DND-41 (cell line): ENCODE results near the gene MTG1.

ENCODE experiments used
- ATAC-seq: fragments of 200-7000 bp; cut with Tn5 transposase; 3 replicates; pipeline ENCODE4 v1.9.1; 2021; ENCODE audit warnings: low read depth; ENCODE audit not compliant: insufficient read depth
- DNase-seq: peaks from one replicate; pipeline ENCODE4 v3.0.0-alpha.2; 2020
- H2AFZ ChIP-seq: 2 replicates; pipeline ENCODE4 v1.6.0; 2012; ENCODE audit warnings: low read depth, low read length
- H3K27ac ChIP-seq: 2 replicates; pipeline ENCODE4 v1.5.1; 2012; ENCODE audit warnings: low read length, inconsistent platforms
- H3K27me3 ChIP-seq: fragments of 200-600 bp; sonication (generic); 2 replicates; pipeline ENCODE4 v1.6.0; 2012; ENCODE audit warnings: low read length, mild to moderate bottlenecking, inconsistent platforms; ENCODE audit not compliant: insufficient read depth, poor library complexity
- H3K36me3 ChIP-seq: 2 replicates; pipeline ENCODE4 v1.5.1; 2012; ENCODE audit warnings: low read length, inconsistent platforms; ENCODE audit not compliant: insufficient read depth
- H3K4me1 ChIP-seq: 2 replicates; pipeline ENCODE4 v1.5.1; 2012; ENCODE audit warnings: mild to moderate bottlenecking, low read length; ENCODE audit not compliant: insufficient read depth
- H3K4me2 ChIP-seq: 2 replicates; pipeline ENCODE4 v1.6.0; 2012; ENCODE audit warnings: mild to moderate bottlenecking, moderate library complexity, low read length, inconsistent platforms; ENCODE audit not compliant: insufficient read depth
- H3K4me3 ChIP-seq, 2 experiments: fragments of 200-600 bp in 1 of 2; shearing (Covaris generic) in 1 of 2; 2 replicates each; pipeline ENCODE4 v1.5.1; 2012 to 2016; ENCODE audit warnings: inconsistent platforms in 2 of 2, low read length in 2 of 2, mild to moderate bottlenecking in 2 of 2, low read depth in 1 of 2, moderate library complexity in 1 of 2
- H3K79me2 ChIP-seq: 2 replicates; pipeline ENCODE4 v1.6.0; 2012; ENCODE audit warnings: low read length, inconsistent platforms; ENCODE audit not compliant: insufficient read depth
- H3K9ac ChIP-seq: 2 replicates; pipeline ENCODE4 v1.6.0; 2012; ENCODE audit warnings: low read depth, mild to moderate bottlenecking, inconsistent platforms, low read length, moderate library complexity
- H3K9me3 ChIP-seq: 2 replicates; pipeline ENCODE4 v1.5.1; 2012; ENCODE audit warnings: low read length, moderate library complexity, mild to moderate bottlenecking, inconsistent platforms; ENCODE audit not compliant: insufficient read depth, severe bottlenecking
- H4K20me1 ChIP-seq: 2 replicates; pipeline ENCODE4 v1.6.0; 2012; ENCODE audit warnings: low read length; ENCODE audit not compliant: insufficient read depth
- EZH2 ChIP-seq: IDR thresholded peaks from 3 replicates; pipeline ENCODE4 v1.6.1; 2012; ENCODE audit warnings: borderline replicate concordance, low read depth, mild to moderate bottlenecking, moderate library complexity, low read length, inconsistent platforms; ENCODE audit not compliant: severe bottlenecking
- TF ChIP-seq, protein P1 (sequence below): IDR thresholded peaks from 2 replicates; pipeline ENCODE4 v1.5.1; 2012; ENCODE audit warnings: borderline replicate concordance, low read length, moderate library complexity, mild to moderate bottlenecking; ENCODE audit not compliant: poor library complexity, severe bottlenecking; ENCODE audit errors: extremely low read depth

Gene MTG1

DNA sequence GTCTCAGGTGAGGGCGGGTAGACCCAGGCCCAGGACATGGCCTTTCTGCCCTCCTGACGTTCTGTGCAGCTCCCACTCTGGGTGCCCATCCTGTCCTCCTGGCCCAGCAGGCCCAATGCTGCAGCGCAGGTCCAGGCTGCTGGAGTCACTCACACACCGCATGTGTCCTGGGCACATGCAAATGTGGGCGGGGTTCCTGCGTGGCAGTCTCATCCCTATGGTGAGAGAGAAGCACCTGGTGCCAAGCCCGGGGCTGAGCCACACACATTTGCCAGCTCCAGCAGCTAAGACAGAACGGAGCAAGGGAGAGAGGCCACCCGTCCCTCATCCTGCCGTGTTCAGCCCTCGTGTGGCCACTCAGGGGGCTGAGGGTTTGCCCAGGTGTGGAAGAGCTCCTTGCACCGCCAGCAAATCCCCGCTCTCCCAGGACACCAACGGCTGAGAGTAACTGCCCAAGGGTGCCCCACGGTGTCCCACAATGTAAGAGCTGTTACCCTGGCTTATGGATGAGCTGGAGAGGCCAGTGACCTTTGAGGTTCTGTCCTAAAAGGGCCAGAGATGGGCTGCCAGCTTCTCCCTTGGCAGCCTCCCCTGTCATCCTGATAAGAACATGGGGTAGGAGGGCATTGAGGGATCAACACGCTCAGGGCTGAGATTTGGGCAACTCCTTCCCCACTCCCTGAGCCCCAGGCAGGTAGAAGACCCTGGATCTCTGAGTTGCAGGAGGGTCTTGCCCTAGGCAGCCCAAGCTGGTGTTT is 40.6 kb upstream of the MTG1 start:
- no peak overlapping the region for H3K27ac ChIP-seq
- H4K20me1 ChIP-seq, result 0 out of 2 replicates have a peak, but pooled peaks cover 5% of the 10 kb centered on the region
- no peak overlapping the region for H3K4me3 ChIP-seq
- no peak overlapping the region for H3K4me2 ChIP-seq
- no peaks in the 10 kb centered on the region for H3K36me3 ChIP-seq
- TF ChIP-seq, protein P1, sequence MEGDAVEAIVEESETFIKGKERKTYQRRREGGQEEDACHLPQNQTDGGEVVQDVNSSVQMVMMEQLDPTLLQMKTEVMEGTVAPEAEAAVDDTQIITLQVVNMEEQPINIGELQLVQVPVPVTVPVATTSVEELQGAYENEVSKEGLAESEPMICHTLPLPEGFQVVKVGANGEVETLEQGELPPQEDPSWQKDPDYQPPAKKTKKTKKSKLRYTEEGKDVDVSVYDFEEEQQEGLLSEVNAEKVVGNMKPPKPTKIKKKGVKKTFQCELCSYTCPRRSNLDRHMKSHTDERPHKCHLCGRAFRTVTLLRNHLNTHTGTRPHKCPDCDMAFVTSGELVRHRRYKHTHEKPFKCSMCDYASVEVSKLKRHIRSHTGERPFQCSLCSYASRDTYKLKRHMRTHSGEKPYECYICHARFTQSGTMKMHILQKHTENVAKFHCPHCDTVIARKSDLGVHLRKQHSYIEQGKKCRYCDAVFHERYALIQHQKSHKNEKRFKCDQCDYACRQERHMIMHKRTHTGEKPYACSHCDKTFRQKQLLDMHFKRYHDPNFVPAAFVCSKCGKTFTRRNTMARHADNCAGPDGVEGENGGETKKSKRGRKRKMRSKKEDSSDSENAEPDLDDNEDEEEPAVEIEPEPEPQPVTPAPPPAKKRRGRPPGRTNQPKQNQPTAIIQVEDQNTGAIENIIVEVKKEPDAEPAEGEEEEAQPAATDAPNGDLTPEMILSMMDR, result no peak
- TF ChIP-seq EZH2, result no peak
- no peaks in the 10 kb centered on the region for H3K9me3 ChIP-seq
- no peak for ATAC-seq
- no peak overlapping the region for H3K9ac ChIP-seq
- no peaks in the 10 kb centered on the region for H3K79me2 ChIP-seq
- H2AFZ ChIP-seq, result no peak overlapping the region
- H3K4me1 ChIP-seq, result peaks cover 11% of the 10 kb centered on the region
- DNase-seq, result no peak
- H3K27me3 ChIP-seq, result no peaks in the 10 kb centered on the region

DNA sequence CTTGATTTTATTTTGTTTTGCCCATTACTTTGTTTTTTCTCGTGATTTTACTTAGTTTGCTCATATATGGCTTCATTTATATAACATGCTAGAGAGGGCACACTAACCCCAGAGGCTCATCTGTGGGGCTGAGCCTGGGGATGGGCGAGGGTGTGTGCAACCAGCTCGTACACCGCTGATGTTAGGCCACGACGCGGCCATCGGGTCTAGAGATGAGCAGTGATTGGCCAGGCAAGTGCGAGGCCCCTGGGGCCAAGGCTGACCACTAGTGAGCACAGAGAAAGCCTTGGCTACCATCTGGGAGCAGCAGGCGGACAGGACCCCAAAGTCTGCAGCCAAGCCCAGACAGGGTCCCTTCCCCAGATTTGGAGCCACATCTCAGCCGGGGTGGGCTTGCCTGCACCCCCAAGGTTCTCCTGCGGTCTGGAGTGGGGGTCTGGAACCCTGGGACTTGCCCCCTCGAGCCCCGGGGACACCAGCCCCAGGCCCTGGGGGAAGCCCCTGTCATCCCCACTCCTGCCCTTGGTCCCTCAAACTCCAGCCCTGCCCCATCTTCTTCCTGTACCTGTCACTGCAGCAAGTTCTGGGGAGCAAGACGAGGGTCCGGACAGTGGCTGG is 39.9 kb upstream of the MTG1 start:
- no peak overlapping the region for H3K27ac ChIP-seq
- H3K4me3 ChIP-seq, result no peak overlapping the region
- DNase-seq, result no peak
- no peak overlapping the region for H3K9ac ChIP-seq
- H3K79me2 ChIP-seq, result no peaks in the 10 kb centered on the region
- TF ChIP-seq EZH2, result no peak
- TF ChIP-seq, protein P1, result no peak
- no peak overlapping the region for H3K4me2 ChIP-seq
- H3K9me3 ChIP-seq, result no peaks in the 10 kb centered on the region
- 0 out of 2 replicates have a peak, but pooled peaks cover 5% of the 10 kb centered on the region for H4K20me1 ChIP-seq
- H3K4me1 ChIP-seq, result peaks cover 11% of the 10 kb centered on the region
- ATAC-seq, result no peak
- no peak overlapping the region for H2AFZ ChIP-seq
- H3K27me3 ChIP-seq, result no peaks in the 10 kb centered on the region
- no peaks in the 10 kb centered on the region for H3K36me3 ChIP-seq

DNA sequence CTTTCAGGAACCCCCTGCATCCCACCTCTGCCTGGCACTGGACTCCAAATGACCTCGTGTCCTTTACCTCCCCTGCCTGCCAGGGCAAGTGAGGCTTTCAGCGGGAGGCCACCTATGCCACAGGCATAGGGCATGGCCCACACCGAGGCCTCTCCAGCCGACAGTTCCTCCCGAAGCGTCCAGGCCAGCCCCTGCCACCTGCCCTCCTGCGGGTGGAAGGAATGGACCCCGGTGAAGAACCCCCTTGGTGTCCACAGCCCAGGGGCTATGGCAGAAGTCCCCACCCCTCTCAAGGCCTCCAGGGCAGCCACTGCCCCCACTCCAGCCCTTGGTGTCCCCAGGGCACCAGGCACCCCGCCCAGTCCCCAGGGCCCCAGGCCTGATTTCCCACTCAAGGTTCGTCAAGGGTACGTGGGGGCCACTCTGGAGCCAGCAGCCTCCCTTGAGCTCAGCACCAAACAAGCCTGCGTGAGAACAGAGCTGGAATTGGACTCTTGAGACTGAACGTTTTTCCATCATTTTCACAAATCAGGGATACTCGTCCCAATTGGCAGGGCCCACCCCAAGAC is 39.2 kb upstream of the MTG1 start:
- no peaks in the 10 kb centered on the region for H3K79me2 ChIP-seq
- 0 out of 2 replicates have a peak, but pooled peaks cover 5% of the 10 kb centered on the region for H4K20me1 ChIP-seq
- H3K9me3 ChIP-seq, result no peaks in the 10 kb centered on the region
- no peak overlapping the region for H3K9ac ChIP-seq
- H3K27me3 ChIP-seq, result no peaks in the 10 kb centered on the region
- no peak overlapping the region for H2AFZ ChIP-seq
- no peaks in the 10 kb centered on the region for H3K36me3 ChIP-seq
- H3K4me3 ChIP-seq, result no peak overlapping the region
- peaks cover 11% of the 10 kb centered on the region for H3K4me1 ChIP-seq
- H3K4me2 ChIP-seq, result no peak overlapping the region
- no peak for TF ChIP-seq EZH2
- TF ChIP-seq, protein P1, result no peak
- ATAC-seq (no peak), DNase-seq (no peak)
- H3K27ac ChIP-seq, result no peak overlapping the region
